ENCODE measurements around the gene RAB18. TPM values are rescaled to one million over a fixed set of nuclear protein-coding genes. Genes with fewer than 3 reads are reported as not detected.
A peak's percentile ranks its signal among the peaks of the same experiment; 100 is the strongest.
"Not testable (repeated sequence)": the region's sequence is repeated elsewhere in the genome, so short reads cannot be mapped to it uniquely, and the experiment has no call there.

RAB18 gene
- total RNA-seq, 1 donor from 2014 or later, result 77.3 TPM

DNA sequence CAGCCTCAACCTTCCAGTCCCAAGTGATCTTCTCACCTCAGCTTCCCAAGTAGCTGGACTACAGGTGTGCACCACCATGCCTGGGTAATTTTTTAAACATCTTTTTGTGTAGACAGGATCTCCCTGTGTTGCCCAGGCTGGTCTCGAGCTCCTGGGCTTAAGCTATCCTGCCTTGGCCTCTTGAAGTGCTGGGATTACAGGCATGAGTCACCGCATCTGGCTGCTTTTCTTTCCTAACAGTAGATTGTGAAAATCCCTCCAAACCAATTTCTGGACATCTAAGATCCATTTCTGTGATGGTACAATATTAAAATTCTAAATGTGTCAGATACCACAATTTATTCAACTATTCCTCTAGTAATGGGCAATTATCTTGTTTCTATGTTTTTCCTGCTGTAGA, 38.7 kb downstream of the RAB18 start:
- peak; percentile 61 for DNase-seq (ENCODE audit: low spot score)

DNA sequence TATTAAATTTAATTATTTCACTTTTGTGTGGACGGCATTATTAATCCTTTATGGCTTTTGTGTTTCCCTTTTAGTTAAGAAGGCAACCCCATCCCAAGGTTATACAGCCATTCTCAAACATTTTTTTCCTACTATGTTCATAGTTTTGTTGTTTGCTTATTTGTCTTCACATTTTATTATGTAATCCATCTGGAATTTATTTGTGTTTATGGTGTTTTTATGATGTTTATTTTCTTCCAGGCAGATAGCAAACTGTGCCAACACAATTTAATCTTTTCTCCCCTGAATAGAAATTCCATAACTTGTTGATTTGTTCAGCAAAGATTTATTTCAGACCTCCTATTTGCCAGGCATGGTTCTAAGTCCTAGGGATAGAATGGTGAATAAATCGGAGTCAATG, 42.9 kb downstream of the RAB18 start:
- no peak for DNase-seq (ENCODE audit: low spot score)

GRCh38 chr10:27547482-27547881, 43.4 kb downstream of the RAB18 start:
- DNase-seq (ENCODE audit: low spot score), result no peak

- no peak for DNase-seq (ENCODE audit: low spot score)
Measured at GRCh38 chr10:27550823-27551222, 46.7 kb downstream of the RAB18 start.

GRCh38 chr10:27558612-27559020, 54.5 kb downstream of the RAB18 start:
- DNase-seq (ENCODE audit: low spot score), result peak; percentile 59

DNA sequence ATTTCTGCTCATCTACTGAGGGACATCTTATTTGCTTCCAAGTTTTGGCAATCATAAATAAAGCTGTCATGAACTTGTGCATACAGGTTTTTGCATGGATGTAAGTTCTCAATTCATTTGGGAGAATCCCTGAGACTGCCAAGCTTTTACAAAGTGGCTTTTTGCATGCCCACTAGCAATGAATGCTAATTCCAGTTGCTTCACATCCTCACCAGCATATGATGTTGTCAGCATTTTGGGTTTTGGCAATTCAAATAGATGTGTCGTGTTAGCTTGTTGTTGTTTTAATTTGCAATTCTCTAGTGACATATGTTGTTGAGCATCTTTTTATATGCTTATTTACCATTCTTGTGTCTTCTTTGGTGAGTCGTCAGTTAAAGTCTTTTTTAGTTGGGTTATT, 57.2 kb downstream of the RAB18 start:
- DNase-seq (ENCODE audit: low spot score), result no peak

- no peak for DNase-seq (ENCODE audit: low spot score)
Measured at GRCh38 chr10:27564398-27564797, 60.3 kb downstream of the RAB18 start.

DNA sequence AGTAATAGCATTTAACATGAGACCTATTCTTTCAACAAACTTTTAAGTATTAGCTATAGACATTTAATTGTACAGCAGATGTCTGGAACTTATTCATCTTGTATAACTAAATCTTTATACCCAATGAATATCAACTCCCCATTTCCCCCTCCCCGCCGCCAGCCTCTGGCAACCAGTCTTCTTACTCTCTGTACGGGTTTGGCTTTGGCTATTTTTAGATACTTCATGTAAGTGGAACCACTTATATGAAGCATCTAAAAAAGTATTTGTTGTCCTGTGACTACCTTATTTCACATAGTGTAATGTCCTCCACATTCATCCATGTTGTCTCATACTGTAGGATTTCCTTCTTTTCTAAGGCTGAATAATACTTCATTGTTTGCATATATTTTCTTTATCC, 60.8 kb downstream of the RAB18 start:
- DNase-seq (ENCODE audit: low spot score), result no peak

DNA sequence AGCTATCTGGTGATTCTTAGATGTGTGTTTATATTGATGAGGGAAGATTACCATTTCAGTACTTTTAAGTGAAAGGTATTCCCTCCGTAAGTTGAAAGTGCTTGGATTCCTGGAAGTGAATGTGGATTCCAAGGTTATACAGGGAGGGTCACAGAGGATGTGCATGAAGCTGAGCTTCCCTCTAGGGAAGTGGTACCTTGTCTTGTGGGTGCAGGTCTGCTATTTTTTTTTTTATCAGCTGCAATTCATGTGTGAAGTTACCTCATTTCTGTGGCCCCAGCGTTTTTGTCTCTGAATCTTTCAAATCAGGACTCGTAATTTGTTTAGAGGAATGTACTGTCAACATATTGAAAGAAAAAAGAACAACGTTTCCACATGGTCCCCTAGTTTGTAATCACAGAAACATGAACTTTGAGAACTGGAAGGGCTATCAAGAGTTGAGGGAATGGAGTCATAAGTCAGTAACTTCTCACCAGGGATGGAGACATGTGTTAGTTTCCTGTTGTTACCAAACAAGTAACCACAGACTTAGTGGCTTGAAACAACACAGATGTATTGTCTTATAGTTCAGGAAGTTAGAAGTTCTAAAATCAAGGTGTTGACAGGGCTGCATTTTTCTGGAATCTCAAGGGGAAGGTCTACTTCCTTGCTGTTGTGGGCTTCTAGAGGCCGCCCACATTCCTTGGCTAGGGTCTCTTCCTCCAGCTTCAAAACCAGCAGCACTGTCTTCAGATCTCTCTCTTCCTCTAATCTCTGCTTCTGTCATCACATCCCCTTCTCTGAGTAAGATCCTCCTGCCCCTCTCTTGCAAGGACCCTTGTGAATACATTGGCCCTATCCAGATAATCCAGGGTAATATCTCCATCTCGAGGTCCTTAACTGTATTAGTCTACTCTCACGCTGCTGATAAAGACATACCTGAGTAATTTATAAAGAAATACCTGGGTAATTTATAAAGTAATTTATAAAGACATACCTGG, 64.4 kb downstream of the RAB18 start:
- DNase-seq (ENCODE audit: low spot score), result no peak

DNA sequence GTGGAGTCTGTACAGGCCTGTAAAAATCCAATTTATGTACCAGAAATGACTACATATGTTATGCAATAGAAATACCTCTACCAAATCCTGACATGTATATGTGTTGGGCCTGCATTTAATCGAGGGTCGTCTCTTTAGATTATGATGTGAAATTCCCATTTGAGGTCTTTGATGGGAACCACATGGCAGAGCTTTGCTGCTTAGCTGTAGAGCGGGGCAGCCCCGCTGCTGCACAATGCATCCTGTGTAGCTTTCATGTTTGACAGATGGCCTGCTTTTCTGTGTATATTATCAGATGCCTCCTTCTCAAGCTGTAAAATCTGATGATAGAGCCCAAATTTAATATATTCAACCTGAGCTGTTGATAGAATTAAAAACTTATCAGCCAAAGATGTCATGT, 65.8 kb downstream of the RAB18 start:
- peak; percentile 40 for DNase-seq (ENCODE audit: low spot score)

- not testable (repeated sequence) for DNase-seq (ENCODE audit: low spot score)
Measured at GRCh38 chr10:27577038-27577437, 72.9 kb downstream of the RAB18 start.

DNA sequence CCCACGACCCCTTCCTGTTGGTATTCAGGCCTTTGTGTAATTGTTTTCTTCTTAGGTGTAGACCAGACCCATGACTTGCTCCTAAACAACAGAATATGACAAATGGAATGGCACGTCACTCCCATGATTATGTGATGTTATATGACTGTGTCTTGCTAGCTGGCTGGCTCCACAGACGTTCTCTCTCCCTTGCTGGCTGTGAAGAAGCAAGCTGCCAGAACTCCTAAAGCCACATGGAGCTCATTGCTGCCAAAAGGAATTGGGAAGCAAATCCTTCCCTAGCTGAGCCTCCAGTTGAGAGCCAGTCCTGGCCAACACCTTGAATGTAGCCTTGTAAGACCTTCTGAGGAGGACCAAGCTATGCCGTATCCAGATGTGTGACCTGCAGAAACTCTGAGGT, 74.2 kb downstream of the RAB18 start:
- DNase-seq (ENCODE audit: low spot score), result no peak

GRCh38 chr10:27581225-27581624, 77.1 kb downstream of the RAB18 start:
- no peak for DNase-seq (ENCODE audit: low spot score)

DNA sequence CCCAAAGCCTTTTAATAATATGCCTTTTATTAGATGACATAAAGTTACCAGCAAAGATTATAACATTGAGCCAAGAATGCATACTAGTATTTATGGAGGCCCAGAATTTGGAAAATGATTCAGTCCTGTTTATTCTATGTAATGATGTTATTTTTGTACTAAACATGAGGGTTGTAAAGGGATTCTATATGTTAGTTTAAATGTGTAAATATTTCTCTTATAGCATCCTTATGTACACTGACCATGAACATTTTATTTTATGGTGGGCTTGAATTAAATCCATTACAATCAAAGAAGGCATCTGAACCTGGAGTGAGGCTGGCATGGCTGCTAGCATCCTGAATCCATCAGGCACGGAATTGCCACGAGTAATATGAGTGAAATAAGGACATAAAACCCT, 80.2 kb downstream of the RAB18 start:
- no peak for DNase-seq (ENCODE audit: low spot score)

Other genes starting within 250 kb of the RAB18 start
- 10.1 TPM for gene MKX, start 241.5 kb downstream of the RAB18 start, total RNA-seq (ENCODE audit: insufficient read depth, low replicate concordance)

All from umbilical cord (tissue), 2 donors.